SH-SY5Y (cell line): ENCODE results near the gene ANKRD50.

ENCODE experiments used
- GATA2 ChIP-seq: IDR thresholded peaks from 2 replicates; pipeline ENCODE4 v1.6.1; 2011; ENCODE audit warnings: mild to moderate bottlenecking, low read depth, low read length
- GATA3 ChIP-seq: IDR thresholded peaks from 2 replicates; pipeline ENCODE4 v1.6.1; 2011; ENCODE audit warnings: low read depth, mild to moderate bottlenecking, low read length, moderate library complexity

GRCh38 chr4:124686279-124686678, 26.3 kb downstream of the ANKRD50 start:
- TF ChIP-seq GATA2 = no peak
- TF ChIP-seq GATA3 = no peak
